NT2/D1 (cell line): ENCODE results near the gene NEK3.

ENCODE experiments used
- DNase-seq: peaks from one replicate; pipeline ENCODE4 v3.0.0-alpha.2; 2011; ENCODE audit warnings: low read depth, low spot score
- H3K27me3 ChIP-seq: 2 replicates; pipeline ENCODE4 v1.6.0; 2011; ENCODE audit warnings: mild to moderate bottlenecking; ENCODE audit not compliant: insufficient read length, insufficient read depth
- H3K36me3 ChIP-seq: 2 replicates; pipeline ENCODE4 v1.6.1; 2011; ENCODE audit warnings: mild to moderate bottlenecking, low read length, mixed read lengths; ENCODE audit not compliant: insufficient read depth, insufficient read length
- H3K4me1 ChIP-seq: 2 replicates; pipeline ENCODE4 v1.5.1; 2011; ENCODE audit not compliant: insufficient read depth, insufficient read length
- H3K4me3 ChIP-seq: 2 replicates; pipeline ENCODE4 v1.5.1; 2011; ENCODE audit warnings: low read depth; ENCODE audit not compliant: insufficient read length
- H3K9ac ChIP-seq: 2 replicates; pipeline ENCODE4 v1.6.0; 2011; ENCODE audit warnings: low read depth; ENCODE audit not compliant: insufficient read length
- H3K9me3 ChIP-seq: 2 replicates; pipeline ENCODE4 v1.5.1; 2011; ENCODE audit warnings: mild to moderate bottlenecking, low read length; ENCODE audit not compliant: insufficient read depth
- SUZ12 ChIP-seq: IDR thresholded peaks from 2 replicates; pipeline ENCODE4 v1.6.1; 2011; ENCODE audit not compliant: insufficient read length, insufficient read depth; ENCODE audit errors: extremely low read depth
- YY1 ChIP-seq: IDR thresholded peaks from 2 replicates; pipeline ENCODE4 v1.6.1; 2011; ENCODE audit not compliant: insufficient read length, insufficient read depth
- ZNF274 ChIP-seq: IDR thresholded peaks from 2 replicates; pipeline ENCODE4 v1.6.1; 2011; ENCODE audit warnings: mild to moderate bottlenecking, low read depth, low read length

Gene NEK3

DNA sequence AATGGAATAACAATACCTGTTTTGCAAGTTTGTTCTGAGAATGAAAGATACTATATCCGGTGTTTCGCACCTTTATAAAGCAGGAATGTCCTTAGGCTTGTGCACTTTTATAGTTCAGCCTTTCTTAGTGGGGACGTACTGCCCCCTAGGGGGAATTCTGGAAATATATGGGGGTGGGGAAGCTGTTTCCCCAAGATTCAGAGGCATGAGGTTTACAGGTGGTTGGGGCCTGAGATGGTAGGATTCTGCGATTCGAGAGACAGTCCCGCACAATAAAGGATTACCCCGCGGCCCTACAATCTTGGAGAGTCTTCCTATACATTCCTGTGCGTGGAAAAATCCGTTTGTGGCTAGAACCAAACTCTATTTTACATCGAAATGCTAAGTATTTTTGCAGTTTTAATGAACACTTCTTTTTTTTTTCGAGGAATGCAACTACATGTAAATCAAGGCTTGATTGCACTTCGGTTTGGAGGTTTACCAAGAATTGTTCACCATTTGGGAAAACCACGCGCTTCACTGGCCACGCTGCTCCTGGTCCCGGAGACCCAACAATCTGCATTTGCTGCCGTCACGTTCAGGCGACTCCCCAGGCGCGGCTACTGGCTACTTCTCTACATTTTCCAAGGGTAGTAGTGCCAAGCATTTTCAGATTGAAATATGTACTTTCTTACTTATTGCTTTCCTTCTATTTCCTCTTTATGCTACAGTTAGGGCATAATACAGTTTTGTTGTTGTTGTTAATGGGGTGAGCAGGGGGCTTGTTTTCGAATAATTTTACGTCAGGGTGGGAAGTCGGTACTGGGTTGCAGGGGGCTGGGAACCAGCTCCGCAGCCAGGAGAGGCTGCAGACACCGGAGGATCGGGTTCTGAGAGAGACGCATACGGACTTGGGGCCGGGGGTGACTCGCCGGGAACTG lies 31.4 kb downstream of the NEK3 start:
- Histone ChIP-seq H3K27me3 (no peaks in the 10 kb centered on the region), H3K4me1 (no peaks in the 10 kb centered on the region), H3K36me3 (peaks cover 3% of the 10 kb centered on the region), H3K9me3 (no peaks in the 10 kb centered on the region), H3K9ac (no peak overlapping the region), H3K4me3 (peak overlapping the region; percentile 18)
- peak; percentile 46 for DNase-seq
- TF ChIP-seq ZNF274 (no peak), YY1 (no peak), SUZ12 (no peak)

DNA sequence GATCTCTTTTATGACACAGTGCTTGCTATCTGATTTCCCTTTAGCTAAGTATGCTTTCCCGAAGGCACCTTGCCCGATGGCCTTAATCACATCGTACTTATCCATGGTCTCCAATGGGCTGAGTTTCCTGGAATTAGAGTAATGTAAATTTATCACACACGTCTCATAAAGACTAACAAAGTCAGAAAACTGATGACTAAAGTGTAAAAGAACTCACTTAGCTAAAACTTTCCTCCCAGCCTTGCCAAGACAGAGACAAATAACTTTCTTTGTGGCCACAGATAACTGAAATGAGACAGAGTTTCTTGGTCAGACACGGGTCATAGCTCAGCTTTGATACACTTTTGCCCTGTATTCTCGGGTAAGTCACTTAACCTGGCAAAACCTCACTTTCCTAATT lies 32.0 kb downstream of the NEK3 start:
- Histone ChIP-seq H3K9ac (no peak overlapping the region), H3K27me3 (no peaks in the 10 kb centered on the region), H3K4me1 (no peaks in the 10 kb centered on the region), H3K9me3 (no peaks in the 10 kb centered on the region), H3K4me3 (no peak overlapping the region), H3K36me3 (peaks cover 3% of the 10 kb centered on the region)
- DNase-seq, result no peak
- TF ChIP-seq ZNF274 (no peak), YY1 (no peak), SUZ12 (no peak)

DNA sequence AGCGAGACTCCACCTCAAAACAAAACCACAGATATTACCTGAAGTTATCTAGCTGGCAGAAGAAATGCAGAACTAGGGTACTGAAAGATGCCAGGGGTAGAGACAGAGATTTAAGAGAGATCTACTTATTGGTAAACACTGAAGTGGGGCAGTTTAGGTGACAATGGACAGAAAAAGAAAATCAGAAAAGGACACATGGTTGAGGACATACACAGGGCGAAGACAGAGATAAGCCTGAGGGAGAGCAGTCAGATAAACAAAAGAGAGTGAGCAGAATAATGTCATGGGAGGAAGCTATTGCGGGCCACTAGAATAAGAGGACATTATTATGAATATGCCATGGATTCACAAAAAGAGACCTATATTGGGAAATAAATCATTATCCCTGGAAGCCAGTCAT lies 33.9 kb downstream of the NEK3 start:
- H3K4me3 ChIP-seq, result no peak overlapping the region
- H3K9ac ChIP-seq, result no peak overlapping the region
- no peaks in the 10 kb centered on the region for H3K27me3 ChIP-seq
- no peaks in the 10 kb centered on the region for H3K4me1 ChIP-seq
- H3K36me3 ChIP-seq, result no peaks in the 10 kb centered on the region
- no peak for TF ChIP-seq SUZ12
- TF ChIP-seq ZNF274, result no peak
- TF ChIP-seq YY1, result no peak
- H3K9me3 ChIP-seq, result no peaks in the 10 kb centered on the region
- DNase-seq, result no peak

DNA sequence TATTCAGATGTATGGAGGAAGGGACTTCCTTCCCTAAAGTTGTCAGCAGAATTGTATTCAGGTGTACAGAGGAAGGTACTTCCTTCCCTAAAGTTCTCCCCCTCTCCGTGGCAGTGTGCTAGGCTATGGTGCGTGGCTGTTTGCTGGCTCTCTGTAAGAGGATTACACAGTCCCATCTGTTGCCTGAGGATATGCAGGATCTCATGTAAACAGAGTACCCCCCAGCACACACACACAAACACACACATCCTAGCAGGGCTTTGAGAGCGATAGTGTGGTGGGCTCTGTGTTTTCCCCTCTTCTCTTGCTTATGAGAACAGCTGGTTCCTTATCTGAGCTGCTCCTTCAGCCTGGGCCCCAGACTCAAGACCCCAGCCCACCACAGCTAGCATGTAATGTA lies 40.8 kb downstream of the NEK3 start:
- H3K4me1 ChIP-seq, result no peaks in the 10 kb centered on the region
- DNase-seq, result no peak
- H3K4me3 ChIP-seq, result no peak overlapping the region
- H3K9me3 ChIP-seq, result no peaks in the 10 kb centered on the region
- no peak overlapping the region for H3K9ac ChIP-seq
- H3K27me3 ChIP-seq, result no peaks in the 10 kb centered on the region
- no peak for TF ChIP-seq YY1
- no peak for TF ChIP-seq ZNF274
- TF ChIP-seq SUZ12, result no peak
- no peaks in the 10 kb centered on the region for H3K36me3 ChIP-seq

DNA sequence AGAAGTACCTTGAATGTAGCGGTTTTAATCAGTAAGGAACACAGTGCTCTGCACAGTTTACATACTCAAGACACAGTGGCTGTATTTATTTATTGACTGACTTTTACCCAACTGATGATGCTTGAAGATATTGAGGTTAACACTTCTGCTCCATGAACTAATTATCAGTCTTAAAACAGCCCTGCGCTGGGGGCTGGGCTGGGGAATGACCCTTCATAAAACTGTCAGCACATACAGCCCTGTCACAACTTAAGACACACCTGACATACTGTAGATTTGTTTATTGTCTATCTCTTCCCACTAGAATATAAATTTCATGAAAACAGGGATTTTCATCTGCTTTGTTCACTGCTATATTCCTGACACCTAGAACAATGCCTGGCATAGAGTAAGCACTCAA lies 41.3 kb downstream of the NEK3 start:
- Histone ChIP-seq H3K9me3 (no peaks in the 10 kb centered on the region), H3K36me3 (no peaks in the 10 kb centered on the region), H3K4me1 (no peaks in the 10 kb centered on the region), H3K4me3 (no peak overlapping the region), H3K27me3 (no peaks in the 10 kb centered on the region), H3K9ac (no peak overlapping the region)
- TF ChIP-seq SUZ12 (no peak), ZNF274 (no peak)
- no peak for DNase-seq

DNA sequence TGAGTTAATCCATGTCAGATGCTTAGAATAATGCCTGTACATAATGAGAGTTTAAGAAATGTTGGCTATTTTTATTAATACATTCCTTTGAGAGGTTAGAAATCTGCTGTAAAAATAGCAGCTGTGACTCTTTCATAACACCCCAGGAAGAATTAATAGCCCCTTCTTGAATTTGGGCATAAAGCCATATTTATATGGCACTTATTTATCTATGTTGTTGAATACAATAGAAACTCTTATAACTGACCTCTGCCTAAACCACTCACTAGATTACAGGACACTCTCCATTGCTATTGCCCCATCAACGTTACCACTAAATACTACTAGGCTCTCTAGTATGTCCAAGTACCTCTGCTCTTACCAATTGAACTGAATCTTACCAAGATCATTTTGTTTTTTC lies 46.8 kb downstream of the NEK3 start:
- TF ChIP-seq ZNF274 (no peak), YY1 (no peak), SUZ12 (no peak)
- no peaks in the 10 kb centered on the region for H3K4me1 ChIP-seq
- H3K9ac ChIP-seq, result no peak overlapping the region
- H3K9me3 ChIP-seq, result no peaks in the 10 kb centered on the region
- no peaks in the 10 kb centered on the region for H3K27me3 ChIP-seq
- H3K4me3 ChIP-seq, result no peak overlapping the region
- H3K36me3 ChIP-seq, result no peaks in the 10 kb centered on the region
- no peak for DNase-seq

DNA sequence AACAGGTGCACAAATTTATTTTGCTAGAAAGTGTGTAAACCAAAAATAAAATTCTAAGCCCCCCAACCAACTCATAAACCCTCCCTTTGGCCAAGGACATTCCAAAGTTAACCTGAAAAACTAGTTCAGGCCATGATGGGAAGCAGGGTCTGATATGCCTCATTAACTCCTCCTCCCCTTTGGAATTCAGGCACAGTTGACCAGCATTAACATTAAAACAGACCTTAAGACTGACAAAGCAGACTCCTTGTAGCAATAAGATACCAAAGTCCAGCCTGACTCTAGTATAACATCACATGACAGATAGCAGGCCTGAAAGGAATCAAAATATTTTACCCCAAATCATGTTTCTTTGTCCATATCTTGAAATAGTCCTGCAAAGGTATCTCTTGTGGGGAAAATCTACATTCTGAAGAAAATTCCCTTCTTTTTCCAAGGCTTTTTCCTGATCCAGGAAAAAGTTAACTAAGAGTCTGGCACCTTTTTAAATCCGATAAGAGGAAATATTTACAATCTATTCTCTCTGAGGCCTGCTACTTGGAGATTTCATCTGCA lies 50.2 kb downstream of the NEK3 start:
- no peak overlapping the region for H3K4me3 ChIP-seq
- TF ChIP-seq ZNF274 (no peak), YY1 (no peak), SUZ12 (no peak)
- DNase-seq, result no peak
- no peak overlapping the region for H3K9ac ChIP-seq
- H3K36me3 ChIP-seq, result no peaks in the 10 kb centered on the region
- no peaks in the 10 kb centered on the region for H3K4me1 ChIP-seq
- no peaks in the 10 kb centered on the region for H3K9me3 ChIP-seq
- H3K27me3 ChIP-seq, result no peaks in the 10 kb centered on the region
